Panc1 (cell line): ENCODE measurements around the gene TSC22D1. TPM values are rescaled to one million over a fixed set of nuclear protein-coding genes. Genes with fewer than 3 reads are reported as not detected.

ENCODE experiments used
- ATAC-seq: fragments of 200-7000 bp; cut with Tn5 transposase; 2 replicates; pipeline ENCODE4 v1.9.1; 2020; ENCODE audit warnings: mild to moderate bottlenecking, moderate library complexity
- BruUV-seq: library from RNA; stranded (reverse); fragments of 400-500 nt; replicated peaks from 2 replicates; lab custom pipeline; 2021; lab: Mats Ljungman, UMichigan
- CTCF ChIA-PET: fragments of 300-600 bp; sonication (Branson Sonifier 250); formaldehyde crosslinking; loops from one replicate; lab custom pipeline; 2022; ENCODE audit warnings: antibody characterized with exemption; lab: Charles Lee
- POLR2A ChIA-PET: fragments of 300-600 bp; sonication (Branson Sonifier 250); formaldehyde crosslinking; loops from one replicate; lab custom pipeline; 2022; ENCODE audit warnings: antibody characterized with exemption; lab: Charles Lee
- DNase-seq: peaks from one replicate; pipeline ENCODE4 v3.0.0-alpha.2; 2010; ENCODE audit warnings: low read depth, low spot score
- H3K27ac ChIP-seq: 2 replicates; pipeline ENCODE4 v1.5.1; 2011; ENCODE audit warnings: mild to moderate bottlenecking, low read length, inconsistent platforms
- H3K27me3 ChIP-seq: fragments of 200-500 bp; sonication (Bioruptor generic); 2 replicates; pipeline ENCODE4 v1.6.0; 2014; ENCODE audit warnings: low read length, inconsistent platforms; ENCODE audit not compliant: control insufficient read depth, insufficient read depth
- H3K36me3 ChIP-seq: fragments of 200-500 bp; sonication (Bioruptor generic); 2 replicates; pipeline ENCODE4 v1.5.1; 2014; ENCODE audit warnings: inconsistent platforms, mild to moderate bottlenecking, low read length, moderate library complexity; ENCODE audit not compliant: control insufficient read depth, insufficient read depth
- H3K4me1 ChIP-seq: 2 replicates; pipeline ENCODE4 v1.5.1; 2011; ENCODE audit warnings: inconsistent platforms, mild to moderate bottlenecking, low read length, moderate library complexity; ENCODE audit not compliant: control insufficient read depth, insufficient read depth
- H3K4me3 ChIP-seq, 2 experiments: 2 replicates each; pipeline ENCODE4 v1.5.1; 2011 to 2012; ENCODE audit warnings: low read depth in 2 of 2, low read length in 2 of 2, mild to moderate bottlenecking in 2 of 2, inconsistent platforms in 1 of 2, moderate library complexity in 1 of 2
- H3K9me3 ChIP-seq: fragments of 200-500 bp; sonication (Bioruptor generic); 2 replicates; pipeline ENCODE4 v1.5.1; 2014; ENCODE audit warnings: low read depth, mild to moderate bottlenecking, inconsistent platforms, low read length, moderate library complexity; ENCODE audit not compliant: control insufficient read depth, insufficient read depth
- CTCF ChIP-seq: fragments of 450-650 bp; IDR thresholded peaks from 2 replicates; pipeline ENCODE4 v1.5.1; 2017; ENCODE audit warnings: mild to moderate bottlenecking
- POLR2AphosphoS5 ChIP-seq: IDR thresholded peaks from 2 replicates; pipeline ENCODE4 v1.6.1; 2012; ENCODE audit warnings: mild to moderate bottlenecking, low read depth, low read length, moderate library complexity
- SIN3A ChIP-seq: IDR thresholded peaks from 2 replicates; pipeline ENCODE4 v1.6.1; 2012; ENCODE audit warnings: low read depth, mild to moderate bottlenecking, low read length, moderate library complexity, borderline replicate concordance; ENCODE audit not compliant: insufficient read depth
- TCF7L2 ChIP-seq: IDR thresholded peaks from 2 replicates; pipeline ENCODE4 v1.6.1; 2011; ENCODE audit warnings: mild to moderate bottlenecking, low read depth, low read length, inconsistent platforms
- in situ Hi-C: cut with HindIII; loops from 2 replicates; pipeline ENCODE4 v1.10.0; 2016; ENCODE audit warnings: low sequenced_read_pairs, low pct_unique_long_range_greater_than_20kb
- intact Hi-C: fragments of 100-400 bp; cut with micrococcal nuclease; formaldehyde crosslinking; loops from one replicate; pipeline ENCODE4 v1.10.0; 2022; ENCODE audit not compliant: unreplicated experiment
- total RNA-seq: library from RNA; stranded (reverse); gene quantifications from one replicate; pipeline ENCODE4 v1.2.1, GENCODE V29; 2021; ENCODE audit not compliant: unreplicated experiment
- TF ChIP-seq, protein P1 (sequence below), 2 experiments: IDR thresholded peaks; 2 replicates each; pipeline ENCODE4 v1.6.1; 2011 to 2012; ENCODE audit warnings: low read depth in 2 of 2, control low read depth in 1 of 2, low read length in 1 of 2, mild to moderate bottlenecking in 1 of 2, moderate library complexity in 1 of 2; ENCODE audit not compliant: insufficient read depth in 1 of 2

The TSC22D1 gene
- total RNA-seq, 1 experiment from 2014 or later, result 31.8 TPM

DNA sequence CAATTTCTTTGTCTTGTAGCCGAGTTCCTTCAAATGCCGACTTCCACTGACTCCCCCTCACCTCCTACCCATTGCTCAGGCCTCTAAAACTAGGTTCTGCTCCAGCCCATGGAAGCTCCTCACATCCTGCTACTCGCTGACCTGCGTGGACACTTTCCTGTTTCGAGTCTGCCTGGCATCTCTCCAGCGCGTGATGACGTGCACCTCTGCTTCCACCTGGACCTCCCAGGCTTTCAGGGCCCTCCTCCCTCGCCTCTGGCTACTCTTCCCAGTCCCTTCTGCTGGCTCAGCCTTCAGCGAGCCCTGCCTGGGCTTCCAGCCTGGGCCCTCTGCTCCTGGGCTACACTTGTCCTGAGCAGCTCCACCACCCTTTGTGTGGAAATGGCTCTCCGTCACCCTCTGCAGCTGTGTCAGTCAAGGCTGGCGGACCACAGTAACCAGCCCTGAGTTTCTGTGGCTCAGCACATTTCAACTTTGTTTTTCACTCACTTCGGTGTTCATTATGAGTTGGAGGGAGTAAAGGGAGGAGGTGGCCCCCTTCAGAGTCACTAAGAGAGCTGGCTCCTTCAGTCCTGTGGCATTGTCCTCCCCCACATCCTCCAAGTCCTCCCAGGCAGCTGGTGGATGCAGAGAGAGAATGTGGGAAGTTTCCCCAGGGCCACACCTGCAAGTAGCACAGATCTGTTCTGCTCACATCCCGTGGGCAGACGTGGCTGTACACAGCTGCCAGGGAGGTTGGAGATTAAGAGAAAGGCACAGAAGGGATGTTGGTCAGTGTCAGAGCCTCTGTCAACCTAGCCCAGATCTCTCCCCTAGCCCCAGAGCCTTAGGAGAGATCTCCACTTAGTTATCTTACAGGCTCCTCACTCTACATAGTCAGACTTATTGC, 153.1 kb downstream of the TSC22D1 start:
- no peaks in the 10 kb centered on the region for H3K36me3 ChIP-seq
- ATAC-seq (no peak), DNase-seq (no peak)
- BruUV-seq, result no TSS peak
- H3K4me3 ChIP-seq, result no peak overlapping the region
- in situ Hi-C loops (no loop called here), intact Hi-C loops (no loop called here)
- H3K27ac ChIP-seq, result no peak overlapping the region
- H3K9me3 ChIP-seq, result no peaks in the 10 kb centered on the region
- no peak for TF ChIP-seq SIN3A
- no peak for TF ChIP-seq TCF7L2
- TF ChIP-seq CTCF, result no peak
- TF ChIP-seq, protein P1, sequence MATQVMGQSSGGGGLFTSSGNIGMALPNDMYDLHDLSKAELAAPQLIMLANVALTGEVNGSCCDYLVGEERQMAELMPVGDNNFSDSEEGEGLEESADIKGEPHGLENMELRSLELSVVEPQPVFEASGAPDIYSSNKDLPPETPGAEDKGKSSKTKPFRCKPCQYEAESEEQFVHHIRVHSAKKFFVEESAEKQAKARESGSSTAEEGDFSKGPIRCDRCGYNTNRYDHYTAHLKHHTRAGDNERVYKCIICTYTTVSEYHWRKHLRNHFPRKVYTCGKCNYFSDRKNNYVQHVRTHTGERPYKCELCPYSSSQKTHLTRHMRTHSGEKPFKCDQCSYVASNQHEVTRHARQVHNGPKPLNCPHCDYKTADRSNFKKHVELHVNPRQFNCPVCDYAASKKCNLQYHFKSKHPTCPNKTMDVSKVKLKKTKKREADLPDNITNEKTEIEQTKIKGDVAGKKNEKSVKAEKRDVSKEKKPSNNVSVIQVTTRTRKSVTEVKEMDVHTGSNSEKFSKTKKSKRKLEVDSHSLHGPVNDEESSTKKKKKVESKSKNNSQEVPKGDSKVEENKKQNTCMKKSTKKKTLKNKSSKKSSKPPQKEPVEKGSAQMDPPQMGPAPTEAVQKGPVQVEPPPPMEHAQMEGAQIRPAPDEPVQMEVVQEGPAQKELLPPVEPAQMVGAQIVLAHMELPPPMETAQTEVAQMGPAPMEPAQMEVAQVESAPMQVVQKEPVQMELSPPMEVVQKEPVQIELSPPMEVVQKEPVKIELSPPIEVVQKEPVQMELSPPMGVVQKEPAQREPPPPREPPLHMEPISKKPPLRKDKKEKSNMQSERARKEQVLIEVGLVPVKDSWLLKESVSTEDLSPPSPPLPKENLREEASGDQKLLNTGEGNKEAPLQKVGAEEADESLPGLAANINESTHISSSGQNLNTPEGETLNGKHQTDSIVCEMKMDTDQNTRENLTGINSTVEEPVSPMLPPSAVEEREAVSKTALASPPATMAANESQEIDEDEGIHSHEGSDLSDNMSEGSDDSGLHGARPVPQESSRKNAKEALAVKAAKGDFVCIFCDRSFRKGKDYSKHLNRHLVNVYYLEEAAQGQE (IDR thresholded peaks at IDR 0.05; ENCODE audit: insufficient read depth in 1 of 2, low read depth in 2 of 2, low read length in 1 of 2), result no peak
- TF ChIP-seq POLR2AphosphoS5, result no peak
- no peaks in the 10 kb centered on the region for H3K27me3 ChIP-seq
- no peaks in the 10 kb centered on the region for H3K4me1 ChIP-seq
- ChIA-PET CTCF (no interaction called here), POLR2A (no interaction called here)

GRCh38 chr13:44421853-44422525, 154.1 kb downstream of the TSC22D1 start:
- Histone ChIP-seq H3K27ac (no peak overlapping the region), H3K9me3 (no peaks in the 10 kb centered on the region), H3K27me3 (no peaks in the 10 kb centered on the region), H3K36me3 (no peaks in the 10 kb centered on the region), H3K4me1 (no peaks in the 10 kb centered on the region), H3K4me3 (no peak overlapping the region)
- in situ Hi-C loops, result no loop called here
- BruUV-seq, result no TSS peak
- no peak for ATAC-seq
- no peak for TF ChIP-seq POLR2AphosphoS5
- TF ChIP-seq SIN3A, result no peak
- no peak for TF ChIP-seq TCF7L2
- TF ChIP-seq CTCF, result no peak
- TF ChIP-seq, protein P1 (IDR thresholded peaks at IDR 0.05; ENCODE audit: insufficient read depth in 1 of 2, low read depth in 2 of 2, low read length in 1 of 2), result no peak
- CTCF ChIA-PET, result no interaction called here
- intact Hi-C loops, result no loop called here
- no peak for DNase-seq
- POLR2A ChIA-PET, result no interaction called here
